Right hindlimb (tissue), 1 donor: ENCODE measurements around the gene WASF2.
"Not testable (repeated sequence)": the region's sequence is repeated elsewhere in the genome, so short reads cannot be mapped to it uniquely, and the experiment has no call there.

Source experiments
- DNase-seq: peaks from one replicate; pipeline ENCODE4 v3.0.0-alpha.2; 2018

WASF2 gene

GRCh38 chr1:27394282-27394658 is 95.7 kb downstream of the WASF2 start:
- DNase-seq: no peak

- no peak for DNase-seq
Measured at GRCh38 chr1:27393641-27394281, 96.2 kb downstream of the WASF2 start.

- DNase-seq: no peak
Measured at GRCh38 chr1:27392778-27393635, 97.0 kb downstream of the WASF2 start.

- peak; percentile 93 for DNase-seq
Measured at GRCh38 chr1:27392096-27392777, 97.7 kb downstream of the WASF2 start, which contains the start of gene GPR3. Gene GPR3 (plus strand): TSS chr1:27392622. CDS start chr1:27393799, 1,177 bp downstream.

- DNase-seq: peak; percentile 62
Measured at GRCh38 chr1:27391511-27392095, 98.4 kb downstream of the WASF2 start.

- DNase-seq: no peak
Measured at GRCh38 chr1:27388337-27389005, 101.5 kb downstream of the WASF2 start.

- DNase-seq: not testable (repeated sequence)
Measured at GRCh38 chr1:27384797-27385196, 105.2 kb downstream of the WASF2 start.

- DNase-seq: no peak
Measured at GRCh38 chr1:27383661-27384060, 106.3 kb downstream of the WASF2 start.

GRCh38 chr1:27383039-27383605 is 106.8 kb downstream of the WASF2 start, which contains the start of gene CD164L2:
Gene CD164L2 (minus strand): TSS chr1:27383333. CDS start chr1:27383239, 94 bp downstream.
- peak; percentile 35 for DNase-seq

GRCh38 chr1:27381969-27382762 is 107.8 kb downstream of the WASF2 start:
- DNase-seq: no peak

- peak; percentile 13 for DNase-seq
Measured at GRCh38 chr1:27380766-27381733, 108.9 kb downstream of the WASF2 start.

- peak; percentile 39 for DNase-seq
Measured at GRCh38 chr1:27380224-27380623, 109.7 kb downstream of the WASF2 start.

- peak; percentile 16 for DNase-seq
Measured at GRCh38 chr1:27379564-27380122, 110.3 kb downstream of the WASF2 start.

GRCh38 chr1:27377760-27378495 is 112.0 kb downstream of the WASF2 start:
- no peak for DNase-seq

GRCh38 chr1:27374362-27375086 is 115.4 kb downstream of the WASF2 start, which contains the start of gene FCN3:
Gene FCN3 (minus strand): TSS chr1:27374824. CDS start chr1:27374818, 6 bp downstream.
- DNase-seq: peak; percentile 15

- DNase-seq: peak; percentile 16
Measured at GRCh38 chr1:27372808-27373690, 116.9 kb downstream of the WASF2 start.
